ENCODE measurements around the gene TRIM71.

Gene TRIM71

DNA sequence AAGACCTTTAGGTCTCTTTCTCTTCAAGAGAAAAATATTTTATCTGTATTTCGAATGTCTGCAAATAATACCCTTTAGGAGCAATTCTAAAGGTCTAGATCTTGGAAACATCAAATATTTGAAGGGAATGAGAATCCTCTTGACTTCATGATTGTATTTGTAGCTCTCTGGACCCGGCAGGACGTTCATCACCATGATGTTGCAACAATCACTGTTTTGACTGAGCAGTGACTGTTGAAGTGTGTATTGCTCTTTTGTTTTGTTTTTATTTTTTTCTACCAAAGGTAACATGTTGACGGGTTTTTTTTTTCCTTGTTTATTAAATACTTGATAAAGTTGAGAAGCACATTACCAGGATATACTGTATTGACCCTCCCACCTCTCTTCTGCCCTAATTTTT, 78.3 kb downstream of the TRIM71 start:
- Histone ChIP-seq H3K27me3 (ENCODE audit: insufficient read depth, low read length, poor library complexity) (no peaks in the 10 kb centered on the region), H3K9ac (ENCODE audit: low read depth, low read length) (no peak overlapping the region), H4K20me1 (ENCODE audit: insufficient read depth, low read length) (no peaks in the 10 kb centered on the region), H3K4me1 (ENCODE audit: insufficient read depth, low read length) (no peaks in the 10 kb centered on the region), H3K4me3 (ENCODE audit: low read depth in 1 of 2, low read length in 2 of 2) (no peak overlapping the region), H3K36me3 (ENCODE audit: insufficient read depth, low read length) (peaks cover 5% of the 10 kb centered on the region; the same call in 1 of the 2 replicates), H3K4me2 (ENCODE audit: insufficient read depth, low read length) (no peak overlapping the region), H3K27ac (ENCODE audit: low read length) (no peak overlapping the region), H3K79me2 (ENCODE audit: insufficient read depth, low read length) (no peaks in the 10 kb centered on the region), H3K9me3 (ENCODE audit: insufficient read depth, low read length, severe bottlenecking) (no peaks in the 10 kb centered on the region), H2AFZ (ENCODE audit: low read depth, low read length) (no peak overlapping the region)
- ATAC-seq (ENCODE audit: insufficient read depth, low read depth) (no peak), DNase-seq (no peak)
- no peak for TF ChIP-seq EZH2 (IDR thresholded peaks at IDR 0.05; ENCODE audit: borderline replicate concordance, low read depth, low read length, severe bottlenecking)
- TF ChIP-seq CTCF (IDR thresholded peaks at IDR 0.05; ENCODE audit: borderline replicate concordance, extremely low read depth, low read length, poor library complexity, severe bottlenecking) = no peak

DNA sequence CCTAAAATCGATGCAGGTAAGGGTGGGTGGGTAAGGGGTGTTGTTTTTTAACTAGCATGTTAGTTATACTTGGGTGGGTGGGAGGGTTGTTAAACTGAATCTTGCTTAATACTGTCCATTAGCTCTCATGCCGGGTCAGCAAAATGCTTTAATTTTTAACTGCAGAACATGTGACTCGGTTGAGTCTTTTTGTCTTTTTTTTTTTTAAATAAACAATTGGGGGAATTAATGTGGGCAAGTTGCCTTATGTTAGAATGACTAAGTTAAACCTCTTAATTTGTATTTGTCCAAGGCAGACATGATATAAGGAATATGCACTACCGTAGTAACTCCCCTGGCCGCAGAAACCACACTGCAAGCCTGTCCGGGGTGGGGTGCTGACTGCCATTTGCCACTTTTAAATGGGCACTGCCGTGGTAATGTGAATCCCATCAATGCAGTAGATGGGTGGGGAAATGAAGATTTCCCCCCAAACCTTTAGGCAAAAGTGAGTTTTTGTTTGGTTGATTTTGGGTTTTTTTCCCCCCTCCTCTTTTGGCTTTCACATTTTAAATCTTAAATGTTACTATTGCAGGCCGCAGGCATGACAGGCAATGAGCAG, 79.3 kb downstream of the TRIM71 start:
- no peaks in the 10 kb centered on the region for H3K27me3 ChIP-seq (ENCODE audit: insufficient read depth, low read length, poor library complexity)
- no peak for ATAC-seq (ENCODE audit: insufficient read depth, low read depth)
- H3K4me1 ChIP-seq (ENCODE audit: insufficient read depth, low read length) = no peaks in the 10 kb centered on the region
- H4K20me1 ChIP-seq (ENCODE audit: insufficient read depth, low read length) = no peaks in the 10 kb centered on the region
- no peak for DNase-seq
- no peak overlapping the region for H2AFZ ChIP-seq (ENCODE audit: low read depth, low read length)
- H3K9ac ChIP-seq (ENCODE audit: low read depth, low read length) = no peak overlapping the region
- no peak for TF ChIP-seq CTCF (IDR thresholded peaks at IDR 0.05; ENCODE audit: borderline replicate concordance, extremely low read depth, low read length, poor library complexity, severe bottlenecking)
- H3K9me3 ChIP-seq (ENCODE audit: insufficient read depth, low read length, severe bottlenecking) = no peaks in the 10 kb centered on the region
- no peaks in the 10 kb centered on the region for H3K36me3 ChIP-seq (ENCODE audit: insufficient read depth, low read length)
- no peak overlapping the region for H3K4me3 ChIP-seq (ENCODE audit: low read depth in 1 of 2, low read length in 2 of 2)
- no peak overlapping the region for H3K27ac ChIP-seq (ENCODE audit: low read length)
- H3K79me2 ChIP-seq (ENCODE audit: insufficient read depth, low read length) = no peaks in the 10 kb centered on the region
- H3K4me2 ChIP-seq (ENCODE audit: insufficient read depth, low read length) = no peak overlapping the region

DNA sequence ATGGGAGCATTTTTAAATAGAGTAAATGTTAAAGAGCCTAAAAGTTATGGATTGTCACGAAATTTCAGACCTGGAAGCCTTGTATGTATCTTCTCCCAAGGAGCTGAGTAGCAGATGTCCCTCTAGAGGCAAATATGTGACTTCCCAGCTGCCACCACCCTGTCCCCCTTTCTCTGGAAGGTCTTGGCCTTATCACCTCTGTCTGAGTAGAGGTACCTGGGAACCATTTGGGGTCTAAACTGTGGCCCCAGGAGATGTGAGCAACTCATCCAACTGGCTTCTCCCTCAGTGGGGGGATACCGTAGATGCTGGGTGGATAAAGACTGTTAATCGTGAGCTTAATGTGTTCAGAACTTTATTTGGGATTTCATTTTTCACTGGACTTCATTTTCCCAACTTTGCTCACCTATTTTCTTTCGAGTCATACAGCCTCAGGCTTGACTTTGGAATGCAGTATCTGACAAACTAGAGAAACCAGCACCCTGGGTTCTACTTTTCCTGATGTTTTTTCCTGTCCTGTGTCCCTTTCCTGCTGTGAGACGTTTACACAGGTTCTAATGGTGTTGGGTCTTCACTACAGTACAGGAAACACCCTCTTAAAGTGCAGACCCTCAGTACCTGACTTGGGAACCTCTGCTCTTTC, 80.3 kb downstream of the TRIM71 start:
- Histone ChIP-seq H3K27ac (ENCODE audit: low read length) (no peak overlapping the region), H4K20me1 (ENCODE audit: insufficient read depth, low read length) (no peaks in the 10 kb centered on the region), H3K9ac (ENCODE audit: low read depth, low read length) (no peak overlapping the region), H3K27me3 (ENCODE audit: insufficient read depth, low read length, poor library complexity) (no peaks in the 10 kb centered on the region), H2AFZ (ENCODE audit: low read depth, low read length) (no peak overlapping the region), H3K4me1 (ENCODE audit: insufficient read depth, low read length) (no peaks in the 10 kb centered on the region), H3K4me3 (ENCODE audit: low read depth in 1 of 2, low read length in 2 of 2) (no peak overlapping the region), H3K36me3 (ENCODE audit: insufficient read depth, low read length) (no peaks in the 10 kb centered on the region), H3K79me2 (ENCODE audit: insufficient read depth, low read length) (no peaks in the 10 kb centered on the region), H3K4me2 (ENCODE audit: insufficient read depth, low read length) (no peak overlapping the region), H3K9me3 (ENCODE audit: insufficient read depth, low read length, severe bottlenecking) (no peaks in the 10 kb centered on the region)
- no peak for ATAC-seq (ENCODE audit: insufficient read depth, low read depth)
- TF ChIP-seq EZH2 (IDR thresholded peaks at IDR 0.05; ENCODE audit: borderline replicate concordance, low read depth, low read length, severe bottlenecking) = no peak
- TF ChIP-seq CTCF (IDR thresholded peaks at IDR 0.05; ENCODE audit: borderline replicate concordance, extremely low read depth, low read length, poor library complexity, severe bottlenecking) = no peak
- no peak for DNase-seq

Measured in DND-41 (cell line).